NCI-H2171 (cell line): Measurements from ENCODE around the gene RPL35.

Experiments used
- DNase-seq: peaks from one replicate; lab custom pipeline; 2025; lab: John Stamatoyannopoulos, UW

The RPL35 gene

DNA sequence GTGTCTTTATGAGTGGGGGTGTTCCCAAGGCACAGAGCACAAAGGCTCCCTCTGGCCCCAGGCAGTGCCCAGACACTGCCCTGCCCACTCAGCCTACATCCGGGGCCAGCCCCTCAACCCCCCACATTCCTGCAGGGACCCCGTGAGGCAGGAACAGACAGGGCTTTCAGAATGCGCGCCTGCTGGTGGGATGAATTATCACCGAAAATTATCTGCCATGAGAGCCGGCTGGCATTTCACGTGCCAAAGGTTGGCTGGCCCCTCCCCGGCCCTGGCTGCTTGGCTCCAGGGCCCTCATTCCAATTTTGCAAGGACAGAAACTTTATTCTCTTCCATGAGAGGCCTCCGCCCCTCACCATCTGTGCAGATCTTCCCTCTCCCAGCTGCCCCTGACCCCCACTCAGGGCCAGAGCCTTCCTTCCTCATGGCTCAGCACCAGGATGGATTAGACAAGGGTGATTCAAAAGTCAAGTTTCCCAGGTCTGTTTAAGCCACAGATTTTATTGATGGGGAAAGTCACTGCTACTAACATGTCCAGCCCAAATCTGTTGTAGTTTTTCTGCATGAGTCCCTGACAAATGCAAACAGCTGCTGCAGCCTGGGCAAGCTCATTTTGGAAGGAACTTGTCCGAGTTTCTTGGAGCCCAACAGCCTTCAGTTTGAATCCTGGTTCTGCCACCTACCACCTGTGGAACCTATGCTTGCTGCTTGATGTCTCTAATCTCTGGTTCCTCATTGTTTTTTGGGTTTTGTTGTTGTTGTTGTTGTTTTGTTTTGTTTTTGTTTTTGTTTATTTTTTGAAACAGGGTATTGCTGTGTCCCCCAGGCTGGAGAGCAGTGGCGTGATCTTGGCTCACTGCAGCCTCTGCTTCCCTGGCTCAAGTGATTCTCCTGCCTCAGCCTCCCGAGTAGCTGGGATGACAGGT lies 40.8 kb downstream of the RPL35 start:
- peak; percentile 39 for DNase-seq

- DNase-seq = no peak
These were observed 43.1 kb downstream of the RPL35 start for GRCh38 chr9:124818431-124819281.

DNA sequence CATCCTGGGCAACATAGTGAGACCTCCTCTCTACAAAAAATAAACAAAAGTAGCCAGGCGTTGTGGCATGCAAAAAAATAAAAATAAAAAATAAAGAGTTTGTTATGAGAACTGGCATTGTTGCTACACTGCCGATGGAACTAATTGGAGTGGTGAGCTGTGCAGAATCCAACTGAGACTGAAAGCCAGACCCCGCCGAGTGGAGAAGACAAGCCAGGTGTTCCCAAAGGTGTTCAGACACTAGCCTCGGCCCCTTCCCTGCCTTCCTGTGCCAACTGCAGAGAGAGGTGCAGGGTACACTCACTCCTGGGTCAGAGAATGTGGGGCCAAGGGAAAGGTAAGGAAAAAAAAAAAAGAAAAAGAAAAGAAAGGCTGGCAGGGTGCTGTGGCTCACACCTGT lies 46.2 kb downstream of the RPL35 start:
- DNase-seq = no peak

DNA sequence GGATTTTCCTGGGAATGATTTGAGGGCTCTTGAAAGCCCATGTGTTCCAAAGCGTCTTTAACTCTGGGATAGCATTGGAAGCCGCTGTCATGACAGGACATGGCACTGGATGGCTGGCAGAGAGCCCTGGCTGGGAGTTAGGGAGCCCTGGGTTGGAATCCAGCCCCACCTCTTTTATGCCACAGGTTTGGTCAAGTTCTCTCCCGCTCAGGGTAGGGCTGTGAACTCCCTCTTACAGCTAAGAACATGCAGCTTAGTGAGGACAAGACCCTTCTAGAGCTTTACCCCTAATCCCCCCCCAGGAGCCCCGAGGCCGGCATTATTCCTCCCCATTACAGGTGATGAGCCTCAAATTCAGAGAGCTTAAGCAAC lies 47.6 kb downstream of the RPL35 start:
- no peak for DNase-seq

DNA sequence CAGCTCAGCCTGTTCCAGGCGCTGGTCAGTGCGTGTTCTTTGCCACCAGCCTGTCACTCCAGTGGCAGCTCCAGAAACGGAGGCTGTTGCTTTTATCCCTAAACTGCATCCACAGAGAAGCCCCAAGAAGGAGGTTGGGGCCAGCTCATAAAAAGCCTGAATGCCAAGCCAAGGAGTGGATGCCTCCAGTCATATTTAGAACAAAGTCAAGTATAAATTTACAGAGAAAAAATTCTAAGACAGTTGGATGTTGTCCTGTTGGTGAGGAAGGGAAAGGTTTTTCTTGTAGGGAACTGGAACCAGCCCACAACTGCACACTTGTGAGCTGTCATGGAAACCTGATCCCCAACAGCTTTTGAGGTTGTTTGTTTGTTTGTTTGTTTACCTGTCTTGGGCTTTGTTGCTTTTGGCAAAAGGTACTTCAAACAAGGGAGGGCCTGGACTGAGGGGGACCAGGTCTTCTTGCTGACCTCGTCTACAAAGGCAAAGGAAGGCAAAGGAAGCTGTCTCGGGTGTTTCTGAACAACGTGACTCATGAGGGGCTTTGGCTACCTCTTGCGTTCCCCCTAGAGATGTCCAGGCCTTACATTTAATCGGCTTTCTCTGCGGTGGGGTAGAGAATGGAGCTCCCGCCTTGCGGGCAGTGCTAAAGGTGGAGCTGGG lies 48.1 kb downstream of the RPL35 start:
- no peak for DNase-seq

DNA sequence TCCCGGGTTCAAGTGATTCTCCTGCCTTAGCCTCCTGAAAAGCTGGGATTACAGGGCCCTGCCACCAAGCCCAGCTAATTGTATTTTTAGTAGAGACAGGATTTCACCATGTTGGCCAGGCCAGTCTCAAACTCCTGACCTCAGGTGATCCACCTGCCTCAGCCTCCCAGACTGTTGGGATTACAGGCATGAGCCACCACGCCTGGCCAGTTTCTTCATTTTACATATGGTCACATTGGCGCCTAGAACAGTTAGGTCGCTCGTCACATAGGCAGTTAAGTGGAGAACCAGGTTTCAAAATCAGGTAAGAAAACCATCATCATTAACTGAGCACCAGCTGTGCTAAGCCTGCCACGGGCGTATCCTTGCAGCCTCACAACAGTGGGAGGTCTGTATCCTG lies 48.7 kb downstream of the RPL35 start:
- peak; percentile 14 for DNase-seq

GRCh38 chr9:124812441-124812876 lies 49.3 kb downstream of the RPL35 start:
- no peak for DNase-seq

DNA sequence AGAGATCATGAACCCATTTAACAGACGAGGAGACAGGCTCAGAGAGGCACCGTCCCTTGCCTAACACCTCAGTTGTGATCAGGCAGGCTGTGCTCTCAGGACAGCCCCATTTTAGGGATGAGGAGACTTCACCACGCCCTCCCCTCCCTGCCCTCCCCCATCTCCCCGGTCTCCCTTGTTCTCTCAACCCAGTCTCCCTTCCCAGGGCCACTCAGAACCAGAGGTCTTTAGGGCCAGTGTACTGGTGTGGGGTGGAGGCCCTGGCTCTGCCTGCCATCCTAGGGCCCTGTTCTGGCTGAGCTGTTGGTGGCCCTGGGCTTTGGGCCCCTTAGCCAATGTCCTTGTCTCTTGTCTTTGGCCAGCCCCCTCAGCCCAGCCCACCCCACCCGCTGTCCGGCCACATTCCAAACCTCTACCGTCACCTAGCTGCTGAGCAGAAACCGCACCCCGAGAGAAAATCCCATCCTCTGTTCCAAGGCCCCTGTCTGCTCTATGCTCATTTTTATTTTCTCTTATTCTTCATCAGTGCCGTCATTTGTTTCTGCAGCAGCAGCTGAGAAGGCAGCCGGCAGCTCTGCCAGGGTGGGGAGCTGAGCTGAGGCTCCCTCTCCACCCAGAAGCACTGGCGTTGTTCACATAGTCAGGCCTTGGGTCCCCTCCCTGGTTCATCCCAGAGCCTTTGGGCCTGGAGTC lies 50.9 kb downstream of the RPL35 start:
- no peak for DNase-seq

GRCh38 chr9:124809741-124810500 lies 51.8 kb downstream of the RPL35 start:
- no peak for DNase-seq

- no peak for DNase-seq
These were observed 52.5 kb downstream of the RPL35 start for GRCh38 chr9:124809211-124809610.

GRCh38 chr9:124808246-124808956 lies 53.4 kb downstream of the RPL35 start:
- no peak for DNase-seq
